Measurements from ENCODE around the gene HDLBP.

Gene HDLBP, protein sequence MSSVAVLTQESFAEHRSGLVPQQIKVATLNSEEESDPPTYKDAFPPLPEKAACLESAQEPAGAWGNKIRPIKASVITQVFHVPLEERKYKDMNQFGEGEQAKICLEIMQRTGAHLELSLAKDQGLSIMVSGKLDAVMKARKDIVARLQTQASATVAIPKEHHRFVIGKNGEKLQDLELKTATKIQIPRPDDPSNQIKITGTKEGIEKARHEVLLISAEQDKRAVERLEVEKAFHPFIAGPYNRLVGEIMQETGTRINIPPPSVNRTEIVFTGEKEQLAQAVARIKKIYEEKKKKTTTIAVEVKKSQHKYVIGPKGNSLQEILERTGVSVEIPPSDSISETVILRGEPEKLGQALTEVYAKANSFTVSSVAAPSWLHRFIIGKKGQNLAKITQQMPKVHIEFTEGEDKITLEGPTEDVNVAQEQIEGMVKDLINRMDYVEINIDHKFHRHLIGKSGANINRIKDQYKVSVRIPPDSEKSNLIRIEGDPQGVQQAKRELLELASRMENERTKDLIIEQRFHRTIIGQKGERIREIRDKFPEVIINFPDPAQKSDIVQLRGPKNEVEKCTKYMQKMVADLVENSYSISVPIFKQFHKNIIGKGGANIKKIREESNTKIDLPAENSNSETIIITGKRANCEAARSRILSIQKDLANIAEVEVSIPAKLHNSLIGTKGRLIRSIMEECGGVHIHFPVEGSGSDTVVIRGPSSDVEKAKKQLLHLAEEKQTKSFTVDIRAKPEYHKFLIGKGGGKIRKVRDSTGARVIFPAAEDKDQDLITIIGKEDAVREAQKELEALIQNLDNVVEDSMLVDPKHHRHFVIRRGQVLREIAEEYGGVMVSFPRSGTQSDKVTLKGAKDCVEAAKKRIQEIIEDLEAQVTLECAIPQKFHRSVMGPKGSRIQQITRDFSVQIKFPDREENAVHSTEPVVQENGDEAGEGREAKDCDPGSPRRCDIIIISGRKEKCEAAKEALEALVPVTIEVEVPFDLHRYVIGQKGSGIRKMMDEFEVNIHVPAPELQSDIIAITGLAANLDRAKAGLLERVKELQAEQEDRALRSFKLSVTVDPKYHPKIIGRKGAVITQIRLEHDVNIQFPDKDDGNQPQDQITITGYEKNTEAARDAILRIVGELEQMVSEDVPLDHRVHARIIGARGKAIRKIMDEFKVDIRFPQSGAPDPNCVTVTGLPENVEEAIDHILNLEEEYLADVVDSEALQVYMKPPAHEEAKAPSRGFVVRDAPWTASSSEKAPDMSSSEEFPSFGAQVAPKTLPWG (N-terminal part only)

DNA sequence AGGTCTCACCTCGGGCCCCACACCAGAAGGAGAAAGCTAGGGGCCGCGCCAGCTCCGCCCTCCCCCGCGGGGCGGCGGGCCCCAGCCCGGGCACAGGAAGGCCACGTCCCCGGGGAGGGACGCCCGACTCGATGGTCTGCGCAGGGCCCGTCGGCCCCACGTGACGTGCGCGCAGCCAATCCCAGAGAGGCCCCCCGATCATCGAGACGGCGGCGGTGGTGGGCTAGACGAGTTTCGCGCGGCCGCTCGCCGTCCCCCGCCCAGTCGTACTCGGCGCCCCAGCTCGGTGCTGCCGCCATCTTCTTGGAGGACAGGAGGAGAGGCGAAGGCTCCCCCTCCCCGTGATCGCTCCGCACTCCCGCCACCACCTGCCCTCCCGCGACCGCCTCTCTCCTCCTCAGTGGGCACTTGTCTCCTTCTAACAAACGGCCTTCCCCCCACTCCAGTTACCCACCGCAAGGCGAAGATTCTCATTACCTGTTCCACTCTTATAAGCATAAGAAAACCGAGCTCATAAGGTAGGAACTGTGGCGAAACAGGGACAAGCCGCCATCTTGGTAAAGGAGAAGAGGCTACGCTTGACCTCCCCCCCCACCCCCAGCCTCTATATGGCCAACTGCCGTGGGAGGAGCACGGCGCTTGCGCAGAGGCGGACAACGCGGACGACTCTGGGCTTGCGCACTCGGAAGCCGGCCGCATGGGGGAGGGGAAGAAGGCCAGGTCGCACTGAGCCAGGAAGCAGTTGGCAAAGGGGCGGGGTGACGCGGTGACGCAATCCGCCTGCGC lies at the start of gene HDLBP:
Gene HDLBP, minus strand, starts transcription at position 580 of the 786 bp plus-strand sequence. CDS start 48,803 bp downstream, outside the sequence.
- DNase-seq = peak; percentile 100

DNA sequence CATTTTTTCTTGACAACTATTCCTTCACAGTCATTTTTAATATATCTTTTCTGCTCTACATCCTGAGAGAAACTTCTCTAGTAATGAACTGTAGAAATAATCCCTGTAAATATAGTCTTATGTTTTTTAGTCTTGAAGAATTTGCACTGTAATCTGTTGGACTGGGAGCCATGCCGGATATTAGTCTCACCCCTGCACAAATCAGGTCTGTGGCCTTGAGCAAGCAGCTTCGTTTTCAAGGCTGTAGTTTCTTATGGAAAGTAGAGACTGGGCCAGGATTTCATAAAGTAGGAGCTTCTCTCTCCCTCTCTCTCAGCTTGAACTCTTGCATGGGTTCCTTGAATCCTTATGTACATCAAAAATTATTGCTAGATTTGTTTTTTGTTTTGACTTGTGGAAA lies 49.3 kb upstream of the HDLBP start:
- no peak for DNase-seq

DNA sequence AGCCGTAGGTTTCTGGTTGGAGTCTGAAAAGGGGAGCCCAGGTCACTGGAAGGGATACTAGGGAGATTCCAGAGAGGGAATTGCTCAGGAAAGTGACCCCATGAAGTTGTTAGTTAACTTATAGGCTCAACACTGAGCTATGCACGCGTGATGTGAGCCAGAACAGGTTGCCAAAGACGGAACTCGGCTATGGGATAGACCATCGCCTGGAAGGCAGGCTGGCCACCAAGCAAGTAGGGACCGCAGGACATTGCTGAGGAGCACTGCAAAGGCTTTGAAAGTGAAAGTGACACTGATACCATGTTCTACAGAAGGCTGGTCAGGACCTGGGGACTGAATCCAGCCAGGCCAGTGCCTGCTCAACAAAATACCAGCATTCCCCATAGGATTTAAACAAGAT lies 48.0 kb upstream of the HDLBP start:
- no peak for DNase-seq

DNA sequence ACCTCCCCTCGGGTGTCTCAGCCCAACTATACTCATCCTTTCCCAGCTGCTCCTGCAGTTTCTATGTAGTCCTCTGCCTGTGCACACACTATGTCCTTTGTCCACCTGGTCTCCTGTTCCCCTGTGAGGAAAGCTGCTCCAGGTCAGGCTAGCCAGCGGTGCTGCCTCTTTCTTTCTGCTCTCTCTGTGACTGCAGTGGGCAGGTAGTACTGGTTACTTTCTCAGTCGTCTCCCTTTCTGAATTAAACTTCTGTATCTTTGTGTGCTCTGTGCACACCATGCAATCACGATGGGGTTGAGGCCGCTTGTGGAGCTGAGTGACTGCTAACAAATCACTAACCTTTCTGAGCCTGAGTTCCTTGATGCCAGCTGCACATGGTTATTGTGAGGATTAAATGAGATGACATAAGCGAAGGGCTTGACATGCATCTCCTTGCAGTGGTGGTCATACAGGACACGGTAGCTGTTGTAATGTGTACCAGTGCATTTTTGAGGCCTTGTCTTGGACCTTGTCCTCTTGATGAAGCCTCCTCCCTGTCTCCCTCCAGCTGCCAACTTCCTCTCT lies 44.1 kb upstream of the HDLBP start:
- no peak for DNase-seq

DNA sequence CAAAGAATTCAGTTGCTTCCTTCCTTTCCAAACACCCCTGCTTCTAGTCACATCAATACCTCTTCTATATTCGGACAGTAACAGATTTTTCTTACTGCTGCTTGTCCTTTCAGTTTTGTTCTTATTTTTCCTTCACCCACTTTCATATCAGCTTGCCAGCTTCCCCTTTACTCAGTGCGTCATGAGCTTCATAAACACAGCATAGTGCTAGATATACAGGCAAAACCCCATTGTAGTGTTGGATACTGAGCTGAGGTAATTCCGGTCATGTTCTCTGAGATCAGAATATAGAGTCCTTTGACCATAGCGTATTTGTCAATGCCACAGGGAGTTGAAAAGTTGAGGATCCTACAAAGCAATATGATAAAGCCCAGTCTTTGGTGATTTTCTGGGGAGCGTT lies 43.0 kb upstream of the HDLBP start:
- DNase-seq = no peak

DNA sequence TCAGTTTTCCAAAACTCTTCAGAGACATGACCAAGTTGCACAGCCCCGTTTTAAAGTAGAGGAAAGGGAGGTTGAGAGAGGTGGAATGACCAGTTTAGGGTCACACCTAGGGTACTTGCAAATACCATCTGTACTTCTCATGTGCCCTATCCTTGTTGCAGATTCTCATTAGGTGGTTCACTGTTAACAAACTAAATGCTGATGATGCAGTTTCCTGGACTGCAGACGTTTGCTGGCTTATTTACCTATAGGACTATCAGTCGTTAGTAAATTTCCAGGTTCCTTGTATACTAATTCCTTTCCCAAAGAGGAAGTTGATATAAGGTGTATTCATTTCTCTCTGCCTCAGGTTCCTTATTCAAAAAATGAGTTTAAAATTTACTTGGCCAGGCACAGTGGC lies 42.1 kb upstream of the HDLBP start:
- DNase-seq = no peak

DNA sequence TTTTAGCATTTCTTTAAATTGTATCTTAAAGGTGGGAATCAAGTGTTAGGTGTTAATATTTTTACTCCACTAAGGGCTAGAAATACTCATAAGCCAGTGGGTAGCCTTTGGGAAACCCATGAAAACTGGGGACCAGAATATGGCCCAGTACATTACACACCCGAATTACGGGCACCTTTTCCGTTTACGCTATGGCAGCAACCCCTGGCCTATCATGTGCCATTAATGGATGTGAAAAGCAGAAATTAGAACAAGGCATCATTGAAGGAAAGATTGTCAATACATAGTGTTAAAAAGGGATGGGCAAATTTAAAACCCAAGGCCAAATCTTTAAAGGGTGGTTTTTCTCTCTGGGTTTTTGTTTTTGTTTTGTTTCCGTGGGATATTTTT lies 41.4 kb upstream of the HDLBP start:
- DNase-seq = no peak

DNA sequence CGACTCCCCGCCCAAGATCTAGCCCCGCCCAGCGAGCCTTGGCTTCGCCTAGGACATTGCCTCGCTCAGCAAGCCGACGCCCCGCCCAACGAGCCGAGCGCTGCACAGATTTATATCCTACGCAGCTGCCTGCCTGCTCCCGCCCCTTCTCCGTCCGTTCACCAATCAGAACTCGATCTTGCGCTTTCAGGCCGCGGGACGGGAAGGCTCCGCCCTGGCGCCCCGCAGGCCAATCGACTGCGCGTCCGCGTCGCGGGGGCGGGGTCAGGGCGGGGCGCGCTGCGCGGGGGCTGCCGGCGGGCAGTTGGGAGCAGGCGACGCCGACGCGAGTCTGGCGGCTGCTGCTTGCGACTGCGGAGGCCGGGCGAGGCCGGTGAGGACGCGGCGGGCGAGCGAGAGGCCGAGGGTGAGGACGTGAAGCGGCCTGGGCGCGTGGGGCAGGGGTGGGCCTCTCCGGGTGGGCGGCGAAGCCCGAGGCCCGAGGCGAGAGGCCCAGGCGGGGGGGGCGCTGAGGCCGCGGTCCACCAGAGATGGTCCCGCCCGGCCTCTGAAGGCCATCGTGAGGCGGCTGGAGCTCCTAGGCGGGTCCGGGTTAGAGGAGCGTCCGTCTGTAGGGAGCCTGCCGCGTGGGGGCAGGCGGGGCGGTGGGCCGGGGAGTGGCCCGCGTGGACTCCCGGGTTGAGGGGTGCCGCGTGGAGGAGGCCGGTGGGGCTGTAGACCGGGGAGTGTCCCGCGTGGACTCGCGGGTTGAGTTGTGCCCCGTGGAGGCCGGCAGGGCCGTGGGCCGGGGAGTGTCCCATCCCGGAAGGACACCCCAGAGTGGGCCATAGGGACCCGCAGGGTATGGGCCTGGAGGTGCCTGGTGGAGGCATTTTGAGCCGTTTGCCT lies 40.8 kb upstream of the HDLBP start, which contains the start of gene FARP2:
Gene FARP2, plus strand, starts transcription at position 303 of the 888 bp plus-strand sequence. CDS start 16,823 bp downstream, outside the sequence.
- peak; percentile 99 for DNase-seq

DNA sequence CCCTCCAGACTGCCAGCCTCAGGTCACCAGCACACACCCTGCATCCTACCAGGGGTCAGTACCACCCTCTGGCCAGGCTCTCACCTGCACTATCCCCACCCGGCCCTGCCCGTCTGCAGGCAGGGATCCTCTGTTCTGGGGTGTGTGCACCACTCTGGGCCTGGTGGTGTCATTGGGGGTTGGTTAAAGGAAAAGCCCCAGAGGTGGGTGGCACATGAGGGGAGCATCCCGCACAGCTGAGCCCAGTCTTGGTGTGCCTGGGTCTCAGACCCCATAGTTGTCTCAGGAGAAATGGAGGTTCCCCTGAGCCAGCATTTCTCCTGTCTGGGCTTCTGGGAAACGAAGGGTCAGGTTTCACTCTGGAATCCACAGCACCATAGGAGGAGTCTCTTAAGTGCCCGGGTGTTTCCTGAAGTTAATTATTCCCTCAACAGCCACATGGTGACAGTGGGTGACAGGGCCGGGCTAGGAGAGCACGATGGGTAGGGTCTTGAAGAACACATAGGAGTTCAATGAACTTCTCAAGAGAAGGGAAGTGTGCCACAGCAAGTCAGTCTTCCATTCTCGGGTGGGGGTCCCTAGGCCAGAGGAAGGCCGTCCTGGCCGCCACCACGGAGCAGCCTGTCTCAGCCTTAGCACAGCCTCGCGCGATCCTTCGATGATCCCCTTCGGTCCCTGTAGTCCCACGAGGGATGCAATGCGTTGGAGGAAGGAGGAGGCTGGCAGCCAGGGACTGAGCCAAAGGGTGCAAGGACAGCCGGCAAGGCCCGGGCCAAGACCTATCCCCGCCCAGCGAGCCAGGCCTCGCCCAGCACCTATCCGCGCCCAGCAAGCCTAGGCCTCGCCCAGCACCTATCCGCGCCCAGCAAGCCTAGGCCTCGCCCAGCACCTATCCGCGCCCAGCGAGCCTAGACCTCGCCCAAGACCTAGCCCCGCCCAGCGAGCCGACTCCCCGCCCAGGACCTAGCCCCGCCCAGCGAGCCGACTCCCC lies 39.5 kb upstream of the HDLBP start:
- DNase-seq = peak; percentile 72

DNA sequence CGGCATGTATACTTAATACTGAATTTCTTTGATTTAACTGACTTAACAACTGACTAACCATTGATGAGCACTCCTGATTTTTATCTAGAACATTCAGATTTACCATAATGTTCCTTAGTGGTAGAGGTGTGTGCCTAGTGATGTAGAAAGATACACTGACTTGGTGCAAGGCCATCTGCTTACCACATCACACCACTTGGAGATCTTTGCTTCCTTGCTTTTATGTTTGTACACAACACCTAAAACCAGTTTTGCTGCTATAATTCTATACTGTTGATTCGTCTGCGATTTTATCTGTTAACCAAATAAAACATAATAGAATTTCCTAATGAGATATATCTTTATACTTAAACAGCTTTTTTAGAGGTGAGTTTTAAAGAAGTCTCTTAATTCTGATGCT lies 36.8 kb upstream of the HDLBP start:
- DNase-seq = no peak

DNA sequence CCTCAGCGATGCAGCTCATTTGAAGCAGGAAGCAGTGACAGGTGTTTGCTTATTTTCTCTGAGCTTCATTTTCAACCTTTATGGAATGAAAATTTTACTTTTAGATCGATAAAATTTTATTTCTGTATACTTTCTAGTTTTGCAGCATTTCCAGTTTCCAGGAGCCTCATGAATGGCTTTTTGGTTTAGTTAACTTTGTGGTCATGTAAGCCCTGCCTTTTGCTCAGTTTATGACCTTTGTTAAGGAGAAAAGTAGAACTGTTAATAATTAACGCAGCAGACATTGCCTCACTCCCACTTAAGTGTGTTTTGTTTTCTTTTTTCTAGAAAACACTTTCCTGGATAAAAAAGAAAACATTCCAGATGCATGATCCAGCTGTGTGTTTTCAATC lies 36.2 kb upstream of the HDLBP start:
- no peak for DNase-seq

DNA sequence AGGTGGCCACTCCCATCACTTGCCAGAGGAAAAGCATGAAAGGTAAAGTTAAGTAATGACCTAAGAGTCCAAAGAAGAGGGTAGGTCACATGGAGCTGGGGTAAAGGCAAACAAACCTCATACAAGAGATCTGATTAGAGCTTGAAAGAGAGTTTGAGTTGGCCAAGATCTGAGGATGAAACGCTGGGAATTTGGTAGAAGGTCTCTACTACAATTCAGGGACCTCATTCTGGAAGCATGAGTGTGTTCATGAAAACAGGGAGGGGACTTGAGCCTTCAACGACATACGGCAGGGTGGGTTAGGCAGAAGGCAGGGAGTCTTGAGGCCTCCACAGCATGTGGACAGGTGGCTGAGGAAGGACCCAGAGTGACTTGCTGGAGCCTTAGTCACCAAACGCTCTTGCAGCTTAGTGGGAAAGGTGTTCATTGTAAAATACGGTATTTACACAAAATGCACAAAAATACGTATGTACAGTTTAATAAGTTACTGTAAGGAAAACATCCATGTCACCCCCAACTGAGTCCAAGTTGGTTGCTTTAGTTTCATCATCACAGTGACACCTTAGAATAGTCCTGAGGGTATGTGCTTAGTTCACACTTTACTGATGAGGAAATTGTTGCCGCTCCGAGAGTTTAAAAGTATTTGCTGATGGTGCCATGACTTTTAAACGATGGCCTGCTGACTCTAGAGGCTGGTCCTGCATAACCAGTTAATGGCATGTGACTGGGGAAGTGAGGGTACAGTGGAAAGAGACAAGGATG lies 35.6 kb upstream of the HDLBP start:
- DNase-seq = no peak

DNA sequence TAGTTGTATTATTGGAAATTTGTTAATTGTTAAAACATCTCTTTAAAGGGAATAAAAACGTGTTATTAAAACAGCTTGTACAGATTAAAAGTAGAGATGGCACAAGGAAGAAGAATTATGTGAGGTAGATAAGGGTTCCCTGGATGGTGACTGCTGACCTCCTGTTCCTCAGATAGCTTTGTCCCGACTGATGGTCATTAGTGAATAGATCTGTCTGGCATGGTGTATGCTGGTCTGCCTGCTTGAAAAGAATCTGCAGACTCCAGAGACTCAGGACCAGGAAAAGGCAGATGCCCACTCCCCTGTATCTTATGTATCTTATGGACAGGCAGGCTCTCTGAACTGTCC lies 35.0 kb upstream of the HDLBP start:
- DNase-seq = no peak

DNA sequence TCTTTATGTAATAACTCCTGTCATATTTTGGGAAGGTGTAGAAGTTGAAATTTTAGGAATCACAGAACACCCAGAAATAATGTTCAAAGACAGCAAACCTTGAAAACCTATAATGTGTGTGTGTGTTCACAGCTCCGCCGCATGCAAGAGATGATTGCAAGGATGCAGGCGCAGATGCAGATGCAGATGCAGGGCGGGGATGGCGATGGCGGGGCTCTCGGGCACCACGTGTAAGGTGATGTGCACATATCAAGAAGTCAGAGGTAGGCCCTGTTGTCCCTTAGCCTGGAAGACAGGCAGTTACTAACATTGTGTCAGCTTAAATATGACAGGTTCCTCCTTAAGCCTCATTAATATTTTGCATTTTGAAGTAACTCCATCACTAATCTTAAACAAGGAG lies 34.5 kb upstream of the HDLBP start:
- DNase-seq = no peak

DNA sequence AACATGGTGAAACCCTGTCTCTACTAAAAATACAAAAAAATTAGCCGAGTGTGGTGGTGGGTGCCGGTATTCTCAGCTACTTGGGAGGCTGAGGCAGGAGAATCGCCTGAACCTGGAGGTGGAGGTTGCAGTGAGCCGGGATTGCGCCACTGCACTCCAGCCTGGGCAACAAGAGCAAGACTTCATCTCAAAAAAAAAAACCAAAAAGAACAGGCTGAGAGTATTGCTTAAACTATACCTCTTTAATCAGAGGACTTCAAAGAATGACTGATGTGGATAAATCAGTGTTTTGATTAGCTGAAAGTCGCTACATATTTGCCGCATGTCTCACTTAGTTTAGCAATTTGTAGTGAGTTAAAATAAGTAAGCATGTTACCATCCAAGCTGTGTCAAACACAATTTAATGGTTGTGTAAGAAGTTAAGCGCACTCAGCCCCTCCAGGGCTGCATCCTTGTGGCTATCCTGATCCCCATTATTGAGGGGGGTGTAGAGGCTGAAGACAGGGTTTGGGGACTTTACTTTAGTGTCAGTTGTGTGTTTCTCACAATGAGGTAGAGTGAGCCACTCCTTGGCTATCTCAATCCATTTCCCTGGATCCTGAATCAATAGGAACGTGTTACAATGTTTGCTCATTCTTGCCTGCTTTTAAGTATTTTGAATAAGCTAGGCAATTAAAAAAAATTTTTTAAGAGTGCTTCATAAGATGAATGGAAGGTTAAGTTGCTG lies 29.6 kb upstream of the HDLBP start:
- no peak for DNase-seq

DNA sequence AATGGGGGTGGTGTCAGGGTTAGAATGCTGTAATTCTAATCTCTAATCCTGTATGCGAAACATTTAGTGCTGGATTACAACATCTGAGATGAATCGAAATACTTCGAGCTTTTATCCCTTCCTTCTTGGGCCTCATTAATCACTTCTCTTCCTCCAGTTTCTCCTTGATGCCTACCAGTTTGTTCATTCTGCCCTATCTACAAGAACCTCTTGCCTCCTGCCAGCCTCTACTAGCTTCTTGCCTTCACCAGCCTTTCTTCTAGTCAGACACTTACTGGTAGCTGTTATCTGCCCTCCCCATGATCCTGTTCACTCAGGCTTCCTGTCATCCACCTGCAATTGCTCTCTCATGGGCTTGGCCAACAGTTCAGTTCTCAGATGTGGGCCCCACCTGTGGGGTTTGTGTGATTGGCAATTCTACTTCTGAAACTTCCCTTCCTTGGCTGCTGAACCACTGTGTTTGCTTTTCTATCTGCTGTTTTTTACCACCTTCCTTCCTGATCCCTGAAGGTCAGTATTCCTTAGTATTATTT lies 25.2 kb upstream of the HDLBP start:
- DNase-seq = no peak

DNA sequence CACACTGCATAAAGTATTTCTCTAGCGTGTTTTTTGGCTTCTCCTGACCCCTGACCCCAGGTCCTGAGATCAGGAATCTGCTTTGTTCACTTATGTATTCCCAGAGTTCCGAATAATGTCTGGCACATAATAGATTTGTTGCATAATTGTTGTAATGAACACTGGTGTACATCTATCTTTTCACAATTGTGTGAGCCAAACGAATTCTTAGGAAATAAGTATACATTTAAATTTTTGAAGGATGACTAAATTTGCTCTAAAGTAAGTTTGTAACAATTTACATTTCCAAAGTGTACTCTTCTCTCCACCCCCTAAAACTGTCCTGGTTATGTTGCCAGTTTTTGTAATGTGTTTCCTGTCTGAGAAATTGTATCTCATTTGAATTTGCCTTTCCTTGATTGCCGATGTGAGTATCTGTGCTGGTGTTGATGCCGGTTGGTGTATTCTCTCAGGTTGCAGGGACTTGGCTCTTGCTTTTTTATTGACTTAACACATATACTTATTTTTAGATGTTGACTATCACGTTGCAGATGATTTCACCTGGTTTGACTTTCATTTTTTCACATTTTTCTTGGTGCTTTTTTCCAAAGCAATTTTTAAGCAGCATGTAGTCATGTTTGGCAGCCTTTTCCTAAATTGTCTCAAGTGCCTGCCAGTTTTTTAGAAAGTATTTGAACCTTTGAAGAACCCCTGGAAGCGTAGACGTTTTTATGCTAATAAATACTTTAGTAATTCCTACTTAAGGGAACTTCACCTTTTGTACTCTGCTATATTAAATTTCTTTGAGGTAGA lies 24.6 kb upstream of the HDLBP start:
- no peak for DNase-seq

Measured in femur (tissue), 1 donor.